GM19025 (cell line): ENCODE data around the gene CCDC71L.
"Not testable (repeated sequence)": the region's sequence is repeated elsewhere in the genome, so short reads cannot be mapped to it uniquely, and the experiment has no call there.

Source experiments
- ATAC-seq: cut with Tn5 transposase; IDR thresholded peaks from one replicate; pipeline ENCODE4 v1.9.1; 2021; ENCODE audit warnings: mild to moderate bottlenecking, low read depth, moderate library complexity; ENCODE audit not compliant: unreplicated experiment

Gene CCDC71L

GRCh38 chr7:106660862-106661720, at the start of gene CCDC71L:
Gene CCDC71L, minus strand, starts transcription at chr7:106661158. Its CDS starts 262 bp downstream, at chr7:106660896.
- ATAC-seq: peak; percentile 69

- ATAC-seq: not testable (repeated sequence)
Measured at GRCh38 chr7:106709604-106710003, 48.6 kb upstream of the CCDC71L start.

DNA sequence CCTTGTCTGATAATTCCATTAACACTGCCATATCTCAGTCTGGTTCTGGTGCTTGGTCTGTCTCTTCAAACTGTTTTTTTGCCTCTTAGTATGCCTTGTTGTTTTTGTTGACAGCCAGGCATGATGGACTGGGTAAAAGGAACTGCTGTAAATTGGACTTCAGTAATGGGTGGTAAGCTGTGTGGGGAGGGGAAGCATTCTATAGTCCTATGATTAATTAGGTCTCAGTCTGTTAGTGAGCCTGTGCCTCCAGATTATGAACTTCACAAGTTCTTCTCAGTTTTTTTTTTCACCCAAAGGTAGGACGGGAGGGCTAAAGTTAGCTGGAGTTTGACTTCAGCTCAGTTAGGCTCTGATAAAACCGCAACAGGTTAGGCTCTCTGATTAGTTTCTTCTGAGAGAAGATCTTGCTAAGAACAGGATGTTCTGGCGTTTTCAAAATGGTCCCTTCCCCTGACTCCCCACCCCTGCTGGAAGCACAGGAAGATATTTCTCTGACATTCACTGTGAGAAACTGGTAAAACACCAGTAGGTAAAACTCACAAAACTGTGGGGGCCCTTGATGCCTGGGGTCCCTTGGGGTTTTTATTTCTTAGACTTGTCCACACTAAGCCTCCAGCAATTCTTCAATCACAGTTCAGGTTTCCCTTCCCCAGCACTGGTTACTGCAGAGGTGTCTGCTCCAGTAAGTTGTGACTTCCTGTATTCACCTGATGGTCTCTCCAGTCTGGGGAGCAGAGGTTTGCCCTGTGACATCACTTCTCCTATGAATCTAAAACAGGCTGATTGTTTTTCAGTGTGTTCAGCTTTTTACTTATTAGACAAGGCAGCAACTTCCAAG, 43.3 kb upstream of the CCDC71L start:
- no peak for ATAC-seq

- no peak for ATAC-seq
Measured at GRCh38 chr7:106693677-106694353, 32.9 kb upstream of the CCDC71L start.

GRCh38 chr7:106692450-106693051, 31.6 kb upstream of the CCDC71L start:
- ATAC-seq: no peak

GRCh38 chr7:106688161-106688560, 27.2 kb upstream of the CCDC71L start:
- ATAC-seq: not testable (repeated sequence)

GRCh38 chr7:106683941-106684340, 23.0 kb upstream of the CCDC71L start:
- no peak for ATAC-seq

DNA sequence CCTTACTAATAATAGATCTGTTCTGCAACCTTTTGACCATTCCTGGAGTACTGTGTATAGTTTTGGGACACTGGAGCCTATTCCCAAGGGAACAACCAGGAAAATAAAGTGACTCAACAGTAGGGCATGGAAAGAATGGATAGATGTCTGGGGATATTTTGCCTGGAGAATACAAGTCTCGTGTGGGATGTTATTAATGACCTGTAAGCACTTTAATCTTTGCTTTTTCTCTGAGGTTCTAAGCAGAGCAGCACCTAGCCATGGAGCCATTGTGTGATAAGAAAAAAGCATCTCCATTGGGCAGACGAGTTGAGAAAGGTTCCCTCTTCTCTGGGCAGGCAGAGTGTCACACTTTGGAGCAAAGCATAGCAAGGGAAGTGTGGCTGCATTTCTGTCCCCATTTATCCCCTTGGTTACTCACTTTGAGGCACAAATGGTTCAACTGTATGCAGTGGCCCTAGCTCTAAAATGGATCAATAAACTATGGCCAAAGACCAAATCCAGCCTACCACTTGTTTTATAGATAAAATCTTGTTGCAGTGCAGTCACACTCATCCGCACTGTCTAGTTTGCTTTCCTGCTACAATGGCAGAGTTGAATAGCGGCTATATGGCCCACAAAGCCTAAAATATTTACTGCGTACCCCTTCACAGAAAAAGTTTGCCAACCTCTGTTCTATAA, 21.0 kb upstream of the CCDC71L start:
- no peak for ATAC-seq

GRCh38 chr7:106679153-106679931, 18.4 kb upstream of the CCDC71L start:
- ATAC-seq: peak; percentile 49

GRCh38 chr7:106678795-106679152, 17.8 kb upstream of the CCDC71L start:
- no peak for ATAC-seq

- not testable (repeated sequence) for ATAC-seq
Measured at GRCh38 chr7:106676506-106676905, 15.5 kb upstream of the CCDC71L start.

- ATAC-seq: not testable (repeated sequence)
Measured at GRCh38 chr7:106673688-106674087, 12.7 kb upstream of the CCDC71L start.

- ATAC-seq: not testable (repeated sequence)
Measured at GRCh38 chr7:106671930-106672329, 11.0 kb upstream of the CCDC71L start.

DNA sequence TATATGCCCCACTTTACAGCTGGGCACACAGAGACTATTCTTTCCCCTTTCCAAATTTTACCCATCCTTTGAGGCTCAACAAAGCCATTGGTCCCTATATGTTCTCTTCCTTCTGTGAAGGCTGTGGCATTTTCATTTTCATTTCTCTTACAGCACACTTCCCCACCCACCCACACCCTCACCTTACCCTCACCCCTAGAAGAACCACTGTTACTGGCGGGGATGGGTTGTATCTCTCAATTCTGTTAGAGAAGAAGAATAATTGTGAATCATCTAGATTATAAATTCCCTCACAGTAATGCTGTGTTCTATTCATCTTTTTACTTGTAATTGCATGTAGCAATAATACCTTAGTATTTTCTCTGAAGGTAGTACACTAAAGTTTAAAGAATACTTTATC, 10.2 kb upstream of the CCDC71L start:
- no peak for ATAC-seq

- no peak for ATAC-seq
Measured at GRCh38 chr7:106668861-106669524, 8.0 kb upstream of the CCDC71L start.

- ATAC-seq: no peak
Measured at GRCh38 chr7:106666353-106666752, 5.4 kb upstream of the CCDC71L start.

- no peak for ATAC-seq
Measured at GRCh38 chr7:106664343-106664742, 3.4 kb upstream of the CCDC71L start.

DNA sequence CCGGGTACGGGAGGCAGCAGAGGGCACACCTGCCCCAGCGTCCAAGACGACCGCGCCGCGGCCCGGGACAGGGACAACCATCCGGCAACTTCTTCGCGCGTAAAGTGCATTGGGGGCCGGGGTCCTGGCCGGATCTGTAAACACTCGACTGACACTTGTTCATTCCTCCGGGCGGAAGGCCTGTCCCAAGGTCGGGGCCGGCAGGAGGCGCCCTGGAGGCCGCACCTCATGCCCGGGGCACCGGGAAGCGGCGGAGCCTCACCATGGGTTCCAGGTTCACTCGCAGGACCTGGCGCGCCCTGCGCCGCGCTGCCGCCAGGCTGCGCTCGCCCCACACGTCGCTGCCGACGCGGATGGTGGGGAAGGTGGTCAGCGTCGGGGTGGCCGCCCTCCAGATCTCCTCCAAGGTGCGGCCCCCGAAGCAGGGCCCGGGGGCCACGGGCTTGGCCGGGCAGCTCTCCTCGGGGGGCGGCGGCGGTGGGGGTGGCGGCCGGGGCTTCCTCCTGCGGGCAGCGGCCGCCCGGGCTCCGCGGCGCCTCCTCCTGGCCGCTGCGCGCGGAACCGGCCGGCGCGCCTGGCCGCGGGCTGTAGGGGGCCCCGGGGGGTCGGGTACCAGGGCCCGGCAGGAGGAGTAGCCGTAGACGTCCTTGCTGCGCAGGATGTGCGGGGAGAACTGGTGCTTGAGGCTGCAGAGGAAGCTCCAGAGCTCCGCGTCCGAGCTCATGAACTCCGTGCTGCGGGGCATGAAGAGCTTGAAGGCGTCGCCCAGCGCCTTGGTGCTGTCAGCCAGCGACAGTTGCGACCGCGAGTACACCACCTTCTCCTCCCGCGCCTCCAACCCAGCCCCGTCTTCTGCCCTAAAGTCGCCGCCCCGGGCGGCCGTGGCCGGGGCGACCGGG, 746 bp downstream of the CCDC71L start:
- peak; percentile 49 for ATAC-seq
